ENCODE measurements around the gene APH1B. TPM values are rescaled to one million over a fixed set of nuclear protein-coding genes. Genes with fewer than 3 reads are reported as not detected.

APH1B gene
- total and polyA plus RNA-seq, 9 of the 15 experiments (the other 6 are each of a cell fraction or from before 2014, with no cell fraction given): 5.1 to 9.7 (median 7.0) TPM

GRCh38 chr15:63243776-63244175 lies 33.6 kb upstream of the APH1B start (continued):
- peak in 1 of 2 experiments; percentile 13; a peak in 1 of 4 replicates for TF ChIP-seq TBL1XR1 (IDR thresholded peaks at IDR 0.05; ENCODE audit: low read length in 2 of 2)
- TF ChIP-seq CBX1 (IDR thresholded peaks at IDR 0.05; ENCODE audit: low read depth): peak; percentile 76; the same call in 1 of the 2 replicates
- peak; percentile 93 for TF ChIP-seq HMBOX1 (IDR thresholded peaks at IDR 0.05)
- no peak for TF ChIP-seq GATA2 (CRISPR knock-in tag; IDR thresholded peaks at IDR 0.05)
- TF ChIP-seq CAMTA2 (CRISPR knock-in tag; conservative IDR thresholded peaks at IDR 0.05): no peak
- TF ChIP-seq MYNN (IDR thresholded peaks at IDR 0.05): 0 out of 2 replicates have a peak, but pooled peaks have one; percentile 16
- TF ChIP-seq MYNN (CRISPR knock-in tag; IDR thresholded peaks at IDR 0.05): no peak
- TF ChIP-seq ZNF444 (CRISPR knock-in tag; IDR thresholded peaks at IDR 0.05): no peak
- TF ChIP-seq NFYB (IDR thresholded peaks at IDR 0.05; ENCODE audit: extremely low read depth, insufficient read length): no peak
- TF ChIP-seq TEAD4 (IDR thresholded peaks at IDR 0.05; ENCODE audit: low read length): peak; percentile 53; the same call in 1 of the 2 replicates
- no peak for TF ChIP-seq TEAD4 (CRISPR knock-in tag; IDR thresholded peaks at IDR 0.05; ENCODE audit: borderline replicate concordance)
- TF ChIP-seq CBFA2T3 (IDR thresholded peaks at IDR 0.05): peak; percentile 56
- TF ChIP-seq TRIM24 (IDR thresholded peaks at IDR 0.05): peak; percentile 70 to 86
- 0 out of 2 replicates have a peak, but pooled peaks have one; percentile 14 for TF ChIP-seq DPF2 (IDR thresholded peaks at IDR 0.05)
- no peak for TF ChIP-seq U2AF1 (optimal IDR thresholded peaks at IDR 0.05; ENCODE audit: low read depth, low read length)
- TF ChIP-seq ATF4 (CRISPR knock-in tag; IDR thresholded peaks at IDR 0.05): no peak
- 0 out of 2 replicates have a peak, but pooled peaks have one; percentile 26 for TF ChIP-seq CHAMP1 (IDR thresholded peaks at IDR 0.05)
- no peak for TF ChIP-seq ZSCAN29 (IDR thresholded peaks at IDR 0.05)
- TF ChIP-seq ZSCAN32 (CRISPR knock-in tag; IDR thresholded peaks at IDR 0.05): no peak
- no peak for TF ChIP-seq CCAR2 (IDR thresholded peaks at IDR 0.05; ENCODE audit: low read depth, low read length)
- no peak for TF ChIP-seq SNRNP70 (optimal IDR thresholded peaks at IDR 0.05; ENCODE audit: low read depth, low read length)
- 0 out of 2 replicates have a peak, but pooled peaks have one; percentile 48 for TF ChIP-seq ATF7 (IDR thresholded peaks at IDR 0.05)
- 0 out of 2 replicates have a peak, but pooled peaks have one; percentile 29 for TF ChIP-seq KAT7 (CRISPR knock-in tag; IDR thresholded peaks at IDR 0.05; ENCODE audit: borderline replicate concordance)
- no peak for TF ChIP-seq ZNF696 (CRISPR knock-in tag; conservative IDR thresholded peaks at IDR 0.05)
- TF ChIP-seq DNMT1 (IDR thresholded peaks at IDR 0.05): no peak
- no peak for TF ChIP-seq TRIM25 (IDR thresholded peaks at IDR 0.05; ENCODE audit: borderline replicate concordance)
